ENCODE data around the gene MYCBPAP.

The MYCBPAP gene

GRCh38 chr17:50546701-50547034 lies 38.4 kb downstream of the MYCBPAP start:
- Histone ChIP-seq H3K4me3 (peak overlapping the region; percentile 55 to 66), H3K4me1 (peaks cover 7 to 28% (median 19%) of the 10 kb centered on the region in 4 donors), H3K27ac (peak overlapping the region; percentile 68 to 81)

GRCh38 chr17:50547035-50547735 lies 38.9 kb downstream of the MYCBPAP start, which contains the start of gene SPATA20:
Gene SPATA20, plus strand, starts transcription at chr17:50547174. Its CDS starts 35 bp downstream, at chr17:50547209.
- peaks cover 6 to 26% (median 18%) of the 10 kb centered on the region in 4 donors for H3K4me1 ChIP-seq
- no peaks in the 10 kb centered on the region for H3K9me3 ChIP-seq
- peak within 1 kb of the TSS; percentile 68 to 81 for H3K27ac ChIP-seq
- no peaks in the 10 kb centered on the region for H3K27me3 ChIP-seq
- H3K36me3 ChIP-seq: peaks cover 0 to 40% (median 26%) of the 10 kb centered on the region in 3 donors
- peak; percentile 99 for TF ChIP-seq CTCF (IDR thresholded peaks at IDR 0.05)
- intact Hi-C loops (cut with DNase I; ENCODE audit: low total_unique reads): loop anchor here (5.0 kb wide), 2 partner anchors 155 to 295 kb away; no protein-coding TSS in a partner anchor
- H3K4me3 ChIP-seq: peak within 1 kb of the TSS; percentile 55 to 66
- DNase-seq: peak; percentile 95 to 96

More at GRCh38 chr17:50546701-50547034, 38.4 kb downstream of the MYCBPAP start:
- Histone ChIP-seq H3K9me3 (no peaks in the 10 kb centered on the region), H3K27me3 (no peaks in the 10 kb centered on the region), H3K36me3 (peaks cover 0 to 36% (median 24%) of the 10 kb centered on the region in 3 donors)
- intact Hi-C loops (cut with DNase I; ENCODE audit: low total_unique reads): loop anchor here (1.0 to 5.0 kb wide), 3 partner anchors 79 to 296 kb away; no protein-coding TSS in a partner anchor
- TF ChIP-seq CTCF (IDR thresholded peaks at IDR 0.05): no peak
- DNase-seq: no peak

- Histone ChIP-seq H3K27me3 (no peaks in the 10 kb centered on the region), H3K4me3 (peak overlapping the region; percentile 55 to 66), H3K4me1 (peaks cover 1 to 21% (median 13%) of the 10 kb centered on the region in 4 donors), H3K9me3 (no peaks in the 10 kb centered on the region), H3K36me3 (peaks cover 0 to 40% (median 26%) of the 10 kb centered on the region in 3 donors), H3K27ac (peak overlapping the region; percentile 68 to 81)
- intact Hi-C loops (cut with DNase I; ENCODE audit: low total_unique reads): loop anchor here (5.0 kb wide), 2 partner anchors 155 to 295 kb away; no protein-coding TSS in a partner anchor
- no peak for TF ChIP-seq CTCF (IDR thresholded peaks at IDR 0.05)
- no peak for DNase-seq
Measured at GRCh38 chr17:50547736-50548083, 39.5 kb downstream of the MYCBPAP start.

- intact Hi-C loops (cut with DNase I; ENCODE audit: low total_unique reads): loop anchor here (5.0 kb wide), 2 partner anchors 153 to 293 kb away; no protein-coding TSS in a partner anchor
- no peak for TF ChIP-seq CTCF (IDR thresholded peaks at IDR 0.05)
- no peak for DNase-seq
- Histone ChIP-seq H3K27me3 (no peaks in the 10 kb centered on the region), H3K4me1 (peaks cover 0 to 17% (median 10%) of the 10 kb centered on the region in 4 donors), H3K9me3 (no peaks in the 10 kb centered on the region), H3K4me3 (no peak overlapping the region), H3K27ac (no peak overlapping the region), H3K36me3 (peaks cover 0 to 40% (median 26%) of the 10 kb centered on the region in 3 donors)
Measured at GRCh38 chr17:50548831-50549230, 40.6 kb downstream of the MYCBPAP start.

GRCh38 chr17:50549256-50549941 lies 41.2 kb downstream of the MYCBPAP start:
- no peaks in the 10 kb centered on the region for H3K9me3 ChIP-seq
- H3K27ac ChIP-seq: no peak overlapping the region
- no peak for TF ChIP-seq CTCF (IDR thresholded peaks at IDR 0.05)
- intact Hi-C loops (cut with DNase I; ENCODE audit: low total_unique reads): loop anchor here (5.0 kb wide), 2 partner anchors 153 to 293 kb away; no protein-coding TSS in a partner anchor
- peaks cover 0 to 17% (median 10%) of the 10 kb centered on the region in 4 donors for H3K4me1 ChIP-seq
- no peak overlapping the region for H3K4me3 ChIP-seq
- H3K36me3 ChIP-seq: peaks cover 0 to 44% (median 26%) of the 10 kb centered on the region in 3 donors
- H3K27me3 ChIP-seq: no peaks in the 10 kb centered on the region
- DNase-seq: no peak

Measured in tibial artery (tissue), 4 donors.